HG03439 (cell line): ENCODE data around the gene PRKAB1.
"Not testable (repeated sequence)": the region's sequence is repeated elsewhere in the genome, so short reads cannot be mapped to it uniquely, and the experiment has no call there.

Experiments
- ATAC-seq: cut with Tn5 transposase; IDR thresholded peaks from one replicate; pipeline ENCODE4 v1.9.1; 2021; ENCODE audit warnings: mild to moderate bottlenecking, moderate library complexity; ENCODE audit not compliant: unreplicated experiment

PRKAB1 gene

DNA sequence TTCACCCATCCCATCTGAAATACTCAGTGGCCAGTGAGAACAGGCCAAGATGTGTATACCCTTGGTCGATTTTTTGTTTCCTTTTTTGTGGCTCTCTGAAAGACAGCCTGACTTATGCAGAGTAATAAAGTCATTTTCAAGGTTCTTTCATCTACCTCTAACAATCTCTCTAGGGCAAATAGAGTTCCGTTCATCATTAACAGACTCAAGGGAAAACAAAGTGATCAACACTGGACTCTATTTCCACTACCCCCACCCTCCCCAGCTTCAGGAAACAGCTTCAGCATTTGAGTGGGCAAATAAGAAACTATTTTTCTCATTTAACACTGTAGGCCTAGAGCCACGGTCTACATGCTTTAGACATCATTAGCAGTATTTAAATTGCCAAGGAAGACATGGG, 15.9 kb downstream of the PRKAB1 start:
- no peak for ATAC-seq

DNA sequence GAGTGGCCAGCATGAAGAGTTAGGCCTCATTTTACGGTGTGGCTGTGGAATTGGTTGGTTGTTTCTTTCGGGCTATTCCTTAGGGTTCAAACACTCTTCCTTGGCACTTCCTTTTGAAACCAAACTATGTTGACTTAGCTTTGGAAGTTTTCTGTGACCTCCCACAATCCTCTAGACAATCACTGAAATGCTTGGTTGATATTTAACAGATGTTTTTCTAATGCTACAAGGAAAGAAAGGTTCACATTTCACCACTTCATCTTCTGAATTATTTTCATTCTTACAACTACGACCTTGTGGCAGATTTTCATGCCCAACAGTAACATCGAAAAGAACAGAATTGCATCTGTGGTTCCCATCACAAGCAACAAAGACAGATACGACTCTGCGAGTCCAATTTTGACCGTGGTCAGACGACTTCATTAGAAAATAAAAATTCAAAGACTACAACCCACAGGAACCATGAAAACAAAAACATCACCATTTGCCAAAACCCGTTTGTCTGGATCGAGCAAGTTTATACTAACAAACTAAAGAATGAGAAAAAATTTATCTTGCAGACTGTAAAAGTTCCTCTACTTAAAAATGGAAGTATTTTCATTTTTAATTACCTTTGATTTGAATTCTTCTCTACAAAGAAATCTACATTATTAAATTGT, 16.9 kb downstream of the PRKAB1 start:
- no peak for ATAC-seq

DNA sequence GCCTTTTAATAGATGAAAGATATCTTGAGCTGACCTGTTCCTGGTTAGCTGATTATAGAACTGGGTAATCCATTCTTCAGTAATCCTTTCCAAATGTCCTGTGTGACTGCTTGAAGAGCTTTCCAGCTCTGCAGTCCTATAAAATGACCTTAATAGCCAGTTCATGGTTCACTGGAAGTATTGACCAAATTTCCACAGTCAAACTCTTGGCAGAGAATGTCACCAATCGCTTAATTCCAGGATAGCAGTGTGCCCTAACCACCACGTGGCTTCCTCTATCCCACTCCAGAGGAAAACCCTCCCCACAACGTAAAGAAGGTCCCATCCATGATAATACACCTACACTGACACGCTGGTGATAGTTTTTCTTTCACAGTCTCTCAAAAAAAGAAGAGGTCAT, 17.4 kb downstream of the PRKAB1 start:
- no peak for ATAC-seq

DNA sequence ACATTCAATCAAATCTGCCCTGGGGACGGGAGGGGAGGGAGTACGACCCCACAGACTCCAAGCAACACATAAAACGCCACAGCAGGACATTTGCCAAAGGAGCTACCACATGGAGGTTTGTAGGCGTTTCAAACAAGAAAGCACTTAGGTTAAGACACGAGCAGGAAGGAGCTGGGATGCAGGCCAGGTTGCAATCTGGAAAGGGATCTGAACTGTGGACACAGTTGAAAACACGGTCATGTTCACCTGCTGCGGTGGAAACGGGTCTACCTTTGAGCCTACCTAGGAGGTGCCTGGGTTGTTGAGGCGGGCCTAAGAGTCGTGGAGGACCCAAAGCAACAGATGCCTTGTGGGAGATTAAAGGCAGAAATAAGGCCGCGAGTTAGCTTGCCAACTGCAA, 18.4 kb downstream of the PRKAB1 start:
- ATAC-seq, result no peak

DNA sequence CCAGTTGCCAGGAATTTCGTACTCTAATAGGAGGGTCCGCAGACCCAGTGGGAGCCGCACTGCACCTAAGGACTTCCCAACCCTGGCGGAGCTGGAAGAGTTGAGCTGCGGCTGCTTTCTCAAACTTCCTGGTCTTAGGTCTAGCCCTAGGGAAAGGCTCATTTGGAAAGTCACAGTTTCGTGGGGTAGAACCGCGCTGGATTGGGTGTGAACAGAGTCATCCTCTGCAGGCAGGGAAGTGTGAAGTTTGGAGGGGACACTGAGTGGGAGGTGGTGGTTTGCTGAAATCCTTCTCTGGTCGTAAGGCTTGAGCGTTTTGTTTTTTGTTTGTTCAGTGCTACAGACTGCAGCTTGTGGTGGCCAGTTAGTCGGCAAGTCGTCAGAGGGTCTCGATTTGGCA, 18.8 kb downstream of the PRKAB1 start:
- no peak for ATAC-seq

DNA sequence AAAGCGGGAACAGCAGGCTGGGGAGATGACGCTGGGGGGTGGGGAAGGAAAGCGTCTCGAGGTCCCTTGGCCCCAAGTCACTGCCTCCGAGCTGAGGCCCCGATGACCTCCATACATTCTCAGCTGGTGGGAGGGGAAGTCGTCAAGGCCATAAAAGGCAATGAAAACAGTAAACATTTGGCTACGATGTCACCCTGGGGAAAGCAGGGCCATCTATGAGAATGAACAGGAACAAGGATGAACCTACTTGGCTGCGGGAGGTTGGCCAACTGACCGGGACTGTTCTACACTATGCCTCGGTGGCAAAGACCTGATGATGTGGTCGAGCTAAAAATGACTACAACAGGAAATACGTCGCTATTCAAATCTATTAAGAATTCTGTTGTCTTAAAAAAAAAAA, 19.5 kb downstream of the PRKAB1 start:
- ATAC-seq, result no peak

DNA sequence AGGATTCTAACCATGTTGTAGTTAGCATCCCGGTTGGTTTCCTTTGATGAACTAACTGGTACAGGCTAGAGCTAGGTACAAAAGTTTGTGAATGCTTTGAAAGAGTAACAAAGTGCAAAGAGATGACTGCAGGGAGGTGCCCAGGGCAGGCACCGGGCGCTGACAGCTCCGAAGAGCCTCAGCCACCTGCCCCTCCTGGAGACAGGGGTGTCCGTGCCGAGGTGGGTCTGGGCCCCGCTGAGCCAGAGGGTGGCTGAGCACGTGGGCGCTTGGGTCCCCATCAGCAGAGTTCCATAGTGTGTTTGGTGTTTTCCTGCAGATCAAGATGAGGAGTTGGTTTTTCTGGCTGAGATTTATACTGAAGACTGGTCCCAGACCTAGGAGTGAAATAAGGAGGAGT, 19.9 kb downstream of the PRKAB1 start:
- no peak for ATAC-seq

DNA sequence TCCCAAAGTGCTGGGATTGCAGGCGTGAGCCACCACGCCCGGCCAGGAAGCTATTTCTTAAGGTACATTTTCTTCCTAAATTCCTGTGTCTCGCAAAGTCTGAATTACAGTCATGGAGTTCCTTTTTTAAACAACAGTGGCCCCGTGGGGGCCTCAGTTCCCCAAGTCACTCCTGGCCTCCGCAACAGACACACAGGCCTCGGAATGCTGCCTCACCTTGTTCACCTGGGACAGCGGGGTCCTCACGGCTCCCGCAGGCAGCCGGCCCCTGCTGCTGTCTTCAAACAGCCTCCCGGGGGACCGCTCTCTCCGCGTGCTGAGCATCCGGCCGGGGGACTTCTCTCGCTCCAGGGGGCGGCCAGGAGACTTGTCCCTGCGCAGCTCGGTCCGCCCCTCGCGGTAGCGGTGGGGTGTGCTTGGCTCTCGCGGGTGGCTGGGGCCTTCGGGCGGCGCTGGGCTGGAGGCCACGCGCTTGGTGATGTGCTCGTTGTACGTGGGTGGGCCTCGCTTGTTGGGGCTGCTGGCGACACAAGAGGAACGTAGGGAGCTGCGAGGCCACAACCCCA, 22.1 kb downstream of the PRKAB1 start:
- no peak for ATAC-seq

DNA sequence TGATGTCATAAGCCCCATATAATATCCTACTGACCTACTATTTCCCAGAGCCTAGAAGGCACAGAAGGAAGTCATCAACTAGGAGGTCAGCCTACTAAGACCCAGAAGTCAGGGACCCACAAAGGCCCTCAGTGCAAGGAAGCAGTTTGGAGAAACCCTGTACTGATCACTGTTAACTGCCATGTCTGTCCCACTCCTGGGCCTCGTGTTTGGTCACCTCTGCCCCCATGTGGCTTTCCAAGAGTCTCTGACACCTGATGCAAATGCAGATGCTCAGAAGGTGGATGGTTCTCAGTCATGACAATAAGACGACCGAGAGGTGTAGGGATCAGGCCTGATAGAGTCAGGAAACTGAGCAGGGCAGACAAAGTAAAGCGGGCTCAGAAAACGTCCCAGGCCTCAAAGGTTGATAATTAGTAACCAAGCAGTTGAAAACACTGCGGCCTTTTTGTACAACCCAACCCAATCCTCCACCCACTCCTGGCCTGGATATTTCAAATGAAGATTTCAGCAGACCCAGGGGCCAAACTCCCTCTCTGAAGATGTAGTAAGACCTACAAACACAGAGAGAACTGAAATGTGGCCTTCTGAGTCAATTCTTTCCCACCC, 23.4 kb downstream of the PRKAB1 start:
- no peak for ATAC-seq

DNA sequence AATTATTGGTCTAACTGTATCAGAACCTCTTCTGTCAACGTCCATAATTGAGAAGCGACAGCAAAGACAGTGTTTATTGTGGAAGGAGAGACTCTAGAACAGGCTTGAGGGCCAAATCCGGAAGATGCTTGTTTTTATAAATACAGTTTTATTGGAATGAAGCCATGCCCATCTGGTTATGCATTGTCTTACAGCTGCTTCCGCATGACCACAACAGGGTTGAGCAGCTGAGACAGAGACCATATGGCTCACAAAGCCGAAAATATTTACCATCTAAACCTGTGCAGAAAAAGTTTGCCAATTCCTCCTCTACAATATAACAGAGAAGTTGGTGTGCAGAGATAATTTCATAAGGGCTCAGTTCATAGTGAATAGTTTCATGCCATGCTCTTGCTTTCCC, 24.5 kb downstream of the PRKAB1 start:
- no peak for ATAC-seq

DNA sequence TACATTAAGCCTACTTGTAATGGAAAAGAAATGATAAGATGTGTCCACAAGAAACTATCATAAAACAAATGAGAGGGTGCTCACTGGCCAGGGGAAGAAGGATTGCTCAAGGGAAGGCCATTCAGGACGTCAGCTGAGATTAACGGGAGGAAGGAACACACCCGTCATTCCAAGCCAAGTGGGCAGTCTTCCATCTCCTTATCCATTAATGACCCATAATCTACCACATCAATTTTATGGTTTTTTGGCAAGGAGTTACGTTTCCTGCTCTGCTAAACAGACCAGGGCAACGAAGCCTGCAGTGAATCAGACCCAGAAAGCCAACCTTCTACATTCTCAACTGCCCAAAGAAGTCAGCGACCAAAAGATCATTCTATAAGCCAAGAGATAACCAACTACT, 25.1 kb downstream of the PRKAB1 start:
- no peak for ATAC-seq

DNA sequence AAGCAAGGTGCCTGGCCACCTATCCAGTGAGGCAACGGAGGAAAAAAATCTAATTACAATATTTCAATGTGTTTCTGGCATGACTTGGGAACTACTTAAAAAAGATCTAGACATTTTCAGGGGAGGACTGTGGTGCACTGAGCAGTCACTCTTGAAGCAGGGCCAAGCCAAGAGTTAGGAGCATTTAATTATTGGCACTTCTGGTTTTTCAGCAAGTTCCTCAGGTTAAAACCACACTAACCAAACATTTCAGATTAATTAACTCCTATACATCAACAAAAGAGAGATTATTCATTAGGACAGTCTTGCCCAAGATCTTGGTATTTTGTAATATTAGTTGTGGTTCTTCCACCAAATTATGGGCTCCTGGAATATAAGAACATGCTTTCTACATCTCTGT, 25.6 kb downstream of the PRKAB1 start:
- ATAC-seq, result no peak

DNA sequence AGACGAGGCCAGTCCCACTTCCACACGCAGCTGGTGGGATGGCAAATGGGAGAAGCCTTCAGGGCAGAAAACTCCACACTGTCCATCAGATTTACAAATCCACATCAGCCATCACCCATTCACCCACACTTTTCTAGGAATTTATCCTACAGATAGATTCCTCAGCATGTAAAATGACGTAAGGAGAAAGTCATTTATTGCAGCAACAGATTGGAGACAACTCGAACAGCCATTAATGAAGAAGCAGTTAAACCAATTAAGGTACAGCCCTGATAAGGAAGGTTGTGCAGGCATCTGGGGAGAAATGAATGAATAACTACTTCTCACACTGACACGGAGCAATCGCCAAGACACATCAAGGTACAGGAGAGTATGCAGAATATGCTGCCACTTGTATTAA, 26.2 kb downstream of the PRKAB1 start:
- ATAC-seq, result no peak

DNA sequence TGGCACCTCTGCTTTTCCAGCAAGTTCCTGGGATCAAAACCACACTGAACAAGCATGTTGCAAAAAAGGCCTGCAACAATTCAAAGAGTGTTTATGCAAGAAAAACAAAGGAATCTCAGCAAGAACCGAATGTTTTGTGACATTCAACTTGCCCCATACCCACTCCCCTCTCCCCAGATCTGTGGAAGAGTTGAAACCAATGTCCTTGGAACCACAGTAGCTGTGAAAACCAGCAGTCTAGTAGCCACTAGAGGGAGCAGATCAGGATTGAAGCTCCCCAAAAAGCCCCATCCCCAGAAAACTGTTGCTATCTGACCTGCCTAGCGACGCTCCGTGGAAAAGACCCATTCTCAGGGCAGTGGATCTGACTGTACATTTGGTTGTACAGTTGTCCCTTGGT, 27.1 kb downstream of the PRKAB1 start:
- no peak for ATAC-seq

DNA sequence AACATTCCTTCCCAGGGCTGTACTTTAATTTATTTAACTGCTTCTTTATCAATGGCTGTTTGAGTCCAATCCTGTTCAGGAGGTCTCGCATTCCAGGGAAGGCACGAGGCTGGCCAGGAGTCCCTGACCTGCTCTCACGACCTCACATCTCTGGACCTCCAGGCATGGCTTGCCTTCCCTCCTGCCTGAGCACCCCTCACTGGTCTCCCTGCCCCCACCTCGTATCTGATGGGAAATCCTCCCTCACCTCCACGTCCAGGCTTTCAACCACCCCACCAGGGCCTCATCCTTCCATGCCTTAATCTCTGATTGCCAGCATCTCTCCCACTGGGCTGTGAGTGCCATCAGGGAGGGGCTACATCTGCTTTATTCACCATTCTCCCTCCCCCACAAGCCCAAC, 29.0 kb downstream of the PRKAB1 start:
- no peak for ATAC-seq

DNA sequence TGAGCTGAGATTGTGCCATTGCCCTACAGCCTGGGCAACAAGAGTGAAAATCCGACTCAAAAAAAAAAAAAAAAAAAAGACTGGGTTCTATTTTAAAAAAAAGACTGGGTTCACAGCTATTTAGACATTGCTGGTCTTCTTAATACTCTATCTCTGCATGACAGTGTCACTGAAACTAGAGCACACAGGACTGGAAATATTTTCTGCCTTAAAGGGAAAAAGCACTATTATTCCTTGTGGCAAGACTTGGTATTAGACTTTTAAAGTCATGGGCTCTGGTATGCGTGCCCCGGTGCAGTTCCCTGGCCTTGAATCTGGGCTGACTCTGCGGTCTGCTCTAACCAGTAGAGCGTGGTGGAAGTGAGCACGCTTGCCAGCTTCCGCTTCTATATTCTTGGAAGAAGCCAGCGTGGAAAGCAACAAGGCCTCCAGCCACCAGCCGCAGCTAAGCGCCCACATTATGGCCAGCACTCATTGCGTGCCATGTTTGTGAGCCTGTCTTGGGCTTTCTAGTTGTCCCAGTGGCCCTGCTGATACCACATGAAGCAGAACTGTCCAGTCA, 31.3 kb downstream of the PRKAB1 start:
- no peak for ATAC-seq

DNA sequence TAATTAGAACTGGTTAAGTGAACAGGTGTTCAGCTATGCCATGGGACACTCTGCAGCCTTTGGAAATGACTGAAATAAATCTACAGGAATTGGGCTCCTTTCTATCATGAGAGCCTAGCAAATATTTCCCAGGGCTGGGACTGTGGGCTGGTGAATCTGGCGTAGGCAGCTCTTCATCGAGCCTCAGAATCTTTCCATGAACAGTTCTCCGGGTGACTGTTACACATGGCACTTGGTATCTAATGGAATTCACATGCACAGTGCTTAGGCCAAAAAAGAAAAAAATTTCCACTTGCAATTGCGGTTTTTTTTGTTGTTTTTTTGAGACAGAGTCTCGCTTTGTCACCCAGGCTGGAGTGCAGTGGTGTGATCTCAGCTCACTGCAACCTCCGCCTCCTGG, 32.1 kb downstream of the PRKAB1 start:
- ATAC-seq, result no peak

DNA sequence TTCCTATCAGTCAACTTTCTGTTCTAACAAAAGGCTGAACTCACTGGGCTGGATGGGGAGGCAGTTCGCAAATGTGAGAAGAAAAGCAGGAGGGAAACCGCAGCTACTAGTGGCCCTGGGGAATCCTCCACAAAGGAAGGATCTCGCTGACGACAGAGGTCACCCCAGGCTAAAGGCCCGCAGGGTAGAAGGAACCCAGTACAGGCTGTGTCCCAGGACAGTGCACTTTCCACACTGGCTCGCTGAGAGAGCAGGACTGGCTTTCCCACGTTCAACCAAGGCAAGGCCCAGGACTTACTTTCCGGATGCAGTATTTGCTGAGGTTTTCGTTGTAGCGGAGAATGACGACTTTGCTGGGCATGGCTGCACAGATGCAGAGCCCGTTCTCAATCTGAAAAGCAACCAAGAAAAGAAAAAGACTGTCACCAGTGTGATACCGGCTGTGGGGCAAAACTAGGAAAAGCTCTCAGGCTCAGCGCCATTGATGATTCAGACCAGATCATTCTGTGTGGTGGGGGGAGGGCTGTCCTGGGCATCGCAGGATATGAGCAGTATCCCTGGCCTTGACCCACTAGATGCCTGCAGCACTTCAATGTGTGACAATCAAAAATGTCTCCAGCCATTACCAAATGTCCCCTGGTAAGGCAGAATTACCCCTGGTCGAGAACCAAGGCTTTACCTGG, 36.3 kb downstream of the PRKAB1 start:
- ATAC-seq, result no peak

DNA sequence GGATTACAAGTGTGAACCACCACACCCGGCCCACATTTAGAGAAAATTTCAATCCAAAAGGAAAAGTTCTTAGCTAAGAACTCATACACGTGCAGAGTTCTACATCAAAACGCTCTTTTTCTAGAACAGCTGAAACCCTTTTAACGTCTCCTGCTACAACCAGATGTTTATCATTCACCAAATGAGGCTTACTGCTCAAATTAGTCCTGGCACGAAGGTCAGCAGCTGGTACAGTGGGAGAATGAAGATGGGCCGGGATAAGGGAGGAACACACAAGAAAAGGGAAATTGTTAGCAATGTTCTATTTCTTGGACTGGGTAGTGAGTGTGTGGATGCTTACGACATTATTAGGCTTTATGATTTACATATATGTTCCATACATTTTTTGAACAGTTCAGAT, 37.2 kb downstream of the PRKAB1 start:
- no peak for ATAC-seq

DNA sequence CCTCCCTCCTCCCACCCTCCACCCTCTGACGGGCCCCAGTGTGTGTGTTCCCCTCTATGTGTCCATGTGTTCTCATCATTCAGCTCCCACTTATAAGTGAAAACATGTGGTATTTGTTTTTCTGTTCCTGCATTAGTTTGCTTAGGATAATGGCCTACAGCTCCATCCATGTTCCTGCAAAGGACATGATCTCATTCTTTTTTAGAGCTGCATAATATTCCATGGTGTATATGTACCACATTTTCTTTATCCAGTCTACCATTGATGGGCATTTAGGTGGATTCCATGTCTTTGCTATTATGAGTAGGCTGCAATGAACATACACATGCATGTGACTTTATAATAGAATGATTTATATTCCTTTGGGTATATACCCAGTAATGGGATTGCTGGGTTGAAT, 38.5 kb downstream of the PRKAB1 start:
- ATAC-seq, result not testable (repeated sequence)

DNA sequence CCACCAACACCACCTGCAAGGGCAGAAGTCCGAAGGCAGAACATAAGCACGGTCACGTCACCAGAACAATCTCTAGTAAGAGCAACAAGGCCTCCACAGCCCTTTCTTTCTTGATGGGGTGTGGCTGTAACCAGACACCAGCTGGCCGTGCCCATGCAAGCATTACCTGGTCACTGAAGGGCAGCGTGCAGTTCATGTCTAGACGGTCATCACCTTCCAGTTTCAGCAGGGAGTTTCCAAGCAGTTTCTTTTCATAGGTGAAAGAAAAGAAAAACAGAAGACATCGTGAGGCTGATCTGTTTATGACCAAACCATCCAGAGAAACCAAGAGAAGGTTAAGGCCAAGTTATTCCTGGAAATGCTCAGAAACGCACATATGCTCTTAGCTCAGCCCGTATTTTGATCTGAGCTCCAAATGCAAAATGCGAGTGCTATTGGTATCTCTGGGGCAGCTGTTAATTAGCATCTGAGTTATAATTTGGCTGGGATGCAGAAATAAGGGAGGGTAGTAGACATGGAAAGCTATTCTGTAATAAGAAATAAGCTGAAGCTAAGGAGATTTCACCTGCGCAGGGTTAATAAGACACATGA, 42.5 kb downstream of the PRKAB1 start:
- ATAC-seq, result no peak
